Endometrium (tissue), 2 donors: ENCODE measurements around the gene AUNIP.

Source experiments
- FAIRE-seq: peaks from 2 replicates; lab custom pipeline; 2012; peaks lifted over from hg19 to GRCh38; lab: Jason Lieb, UNC
- donor health status: control.
- donor health status: control.

AUNIP gene

DNA sequence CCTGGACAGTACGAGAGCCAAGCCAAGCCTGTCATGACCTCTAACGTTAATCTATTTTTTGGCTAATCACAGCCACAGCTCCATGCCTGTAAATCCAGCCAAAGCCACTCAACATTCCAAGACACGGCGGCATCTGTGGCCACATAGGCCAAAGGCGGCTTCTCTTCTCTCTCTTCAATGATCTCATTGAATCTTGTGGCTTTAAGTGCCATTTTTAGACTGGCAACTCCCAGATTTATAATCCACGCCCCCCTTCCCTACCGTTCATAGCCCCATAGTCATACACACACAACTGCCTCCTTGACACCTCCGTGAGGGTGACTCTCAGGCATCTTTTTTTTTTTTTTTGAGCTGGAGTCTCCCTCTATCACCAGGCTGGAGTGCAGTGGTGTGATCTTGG is 64.9 kb downstream of the AUNIP start:
- no peak for FAIRE-seq

- no peak for FAIRE-seq
These were observed 65.6 kb downstream of the AUNIP start for GRCh38 chr1:25793585-25794170.

DNA sequence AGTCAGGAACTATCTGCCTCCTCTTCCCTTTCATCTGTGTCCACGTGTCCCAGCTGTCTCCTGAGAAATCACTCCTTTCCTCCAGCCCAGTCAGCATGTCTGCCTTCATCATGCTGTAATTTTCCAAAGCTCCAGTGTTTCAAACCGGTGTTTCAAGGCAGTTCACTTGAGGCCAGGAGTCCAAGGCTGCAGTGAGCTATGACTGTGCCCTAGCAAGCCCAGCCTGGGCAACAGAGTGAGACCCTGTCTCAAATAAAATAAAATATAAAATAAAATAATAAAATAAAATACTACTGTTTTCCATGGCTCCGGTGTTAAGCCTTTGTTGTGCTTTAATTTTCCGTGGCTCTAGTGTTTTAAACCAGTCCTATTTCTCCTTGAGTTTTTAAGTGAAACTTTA is 67.1 kb downstream of the AUNIP start:
- FAIRE-seq: no peak

DNA sequence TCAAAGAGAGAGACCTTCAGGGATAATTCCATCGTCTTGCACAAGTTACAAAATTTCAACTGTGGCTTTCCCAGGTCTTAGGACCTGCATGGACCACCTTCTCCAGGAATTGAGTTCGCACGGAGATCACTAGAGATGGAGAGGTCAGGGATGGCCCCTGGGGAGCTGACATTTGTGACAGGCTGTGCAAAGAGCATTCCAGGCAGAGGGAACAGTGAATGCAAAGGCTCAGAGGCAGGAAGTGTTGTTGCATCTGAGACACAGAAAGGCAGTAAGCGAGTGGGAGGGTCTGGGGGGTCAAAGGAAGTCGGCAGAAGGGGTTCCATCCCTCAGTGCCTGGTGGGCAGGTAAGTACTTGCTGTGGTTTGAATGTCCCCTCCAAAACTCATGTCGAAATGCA is 68.8 kb downstream of the AUNIP start:
- FAIRE-seq: no peak

- FAIRE-seq: no peak
These were observed 71.5 kb downstream of the AUNIP start for GRCh38 chr1:25787760-25788166.

GRCh38 chr1:25786887-25787759 is 72.1 kb downstream of the AUNIP start:
- FAIRE-seq: no peak

- FAIRE-seq: no peak
These were observed 73.8 kb downstream of the AUNIP start for GRCh38 chr1:25785333-25786067.

DNA sequence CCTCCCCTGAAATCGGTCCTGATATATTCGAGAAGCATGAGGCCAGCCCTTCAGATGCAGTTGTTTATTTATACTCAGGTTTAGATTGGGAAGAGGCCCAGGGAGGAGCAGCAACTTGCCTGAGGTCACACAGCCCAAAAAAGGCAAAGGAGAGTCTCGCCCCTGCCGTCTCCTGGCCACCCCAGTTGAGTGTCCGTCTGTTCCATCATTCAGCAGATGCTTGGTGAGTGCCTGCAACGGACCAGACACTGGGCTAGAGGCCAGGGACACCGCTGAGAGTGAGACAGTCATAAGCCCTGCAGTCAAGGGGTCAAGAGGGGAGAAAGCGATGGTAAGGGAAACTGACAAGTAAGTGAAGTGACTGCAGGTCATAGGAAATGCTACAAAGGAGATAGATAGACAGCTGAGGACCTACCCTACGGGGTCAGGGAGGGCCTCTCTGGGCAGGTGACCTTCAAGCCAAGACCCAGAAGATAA is 74.6 kb downstream of the AUNIP start:
- FAIRE-seq: no peak
